GM21390 (cell line): Measurements from ENCODE around the gene CCDC148.
"Not testable (repeated sequence)": the region's sequence is repeated elsewhere in the genome, so short reads cannot be mapped to it uniquely, and the experiment has no call there.

Experiments used
- ATAC-seq: cut with Tn5 transposase; IDR thresholded peaks from one replicate; pipeline ENCODE4 v1.9.1; 2021; ENCODE audit not compliant: unreplicated experiment

The CCDC148 gene

GRCh38 chr2:158433716-158434115 lies 22.8 kb downstream of the CCDC148 start:
- ATAC-seq: not testable (repeated sequence)

GRCh38 chr2:158432117-158432516 lies 24.4 kb downstream of the CCDC148 start:
- ATAC-seq: no peak

- no peak for ATAC-seq
Measured at GRCh38 chr2:158414538-158414937, 42.0 kb downstream of the CCDC148 start.

GRCh38 chr2:158413581-158413980 lies 43.0 kb downstream of the CCDC148 start:
- ATAC-seq: no peak

GRCh38 chr2:158412206-158412605 lies 44.3 kb downstream of the CCDC148 start:
- no peak for ATAC-seq

GRCh38 chr2:158411748-158412147 lies 44.8 kb downstream of the CCDC148 start:
- no peak for ATAC-seq

GRCh38 chr2:158410132-158410531 lies 46.4 kb downstream of the CCDC148 start:
- ATAC-seq: no peak

GRCh38 chr2:158407031-158407430 lies 49.5 kb downstream of the CCDC148 start:
- ATAC-seq: no peak

- ATAC-seq: no peak
Measured at GRCh38 chr2:158405341-158405740, 51.2 kb downstream of the CCDC148 start.

GRCh38 chr2:158403237-158403636 lies 53.3 kb downstream of the CCDC148 start:
- no peak for ATAC-seq

- ATAC-seq: no peak
Measured at GRCh38 chr2:158402665-158403064, 53.9 kb downstream of the CCDC148 start.

GRCh38 chr2:158395166-158395565 lies 61.4 kb downstream of the CCDC148 start:
- no peak for ATAC-seq

GRCh38 chr2:158394453-158394852 lies 62.1 kb downstream of the CCDC148 start:
- ATAC-seq: no peak

- no peak for ATAC-seq
Measured at GRCh38 chr2:158393886-158394285, 62.7 kb downstream of the CCDC148 start.

GRCh38 chr2:158392687-158393086 lies 63.9 kb downstream of the CCDC148 start:
- ATAC-seq: no peak

GRCh38 chr2:158391876-158392275 lies 64.7 kb downstream of the CCDC148 start:
- ATAC-seq: no peak

- ATAC-seq: no peak
Measured at GRCh38 chr2:158391361-158391760, 65.2 kb downstream of the CCDC148 start.

- ATAC-seq: no peak
Measured at GRCh38 chr2:158388159-158388558, 68.4 kb downstream of the CCDC148 start.

GRCh38 chr2:158385646-158386045 lies 70.9 kb downstream of the CCDC148 start:
- no peak for ATAC-seq

- no peak for ATAC-seq
Measured at GRCh38 chr2:158381978-158382377, 74.6 kb downstream of the CCDC148 start.

- no peak for ATAC-seq
Measured at GRCh38 chr2:158381205-158381604, 75.3 kb downstream of the CCDC148 start.

GRCh38 chr2:158380746-158381145 lies 75.8 kb downstream of the CCDC148 start:
- ATAC-seq: no peak

- no peak for ATAC-seq
Measured at GRCh38 chr2:158378926-158379325, 77.6 kb downstream of the CCDC148 start.

GRCh38 chr2:158366342-158366741 lies 90.2 kb downstream of the CCDC148 start:
- ATAC-seq: no peak
